HEK293T (cell line): Measurements from ENCODE around the gene SH3RF3.

Experiments used
- CTCF ChIA-PET: fragments of 350-600 bp; formaldehyde crosslinking; extraction: SDS; loops from one replicate; lab custom pipeline; 2021; ENCODE audit warnings: antibody characterized with exemption, inconsistent platforms; lab: Yijun Ruan, JAX
- POLR2A ChIA-PET: fragments of 350-600 bp; formaldehyde crosslinking; extraction: SDS; loops from one replicate; lab custom pipeline; 2020; ENCODE audit warnings: antibody characterized with exemption, inconsistent platforms; lab: Yijun Ruan, JAX
- DNase-seq: peaks from one replicate; pipeline ENCODE4 v3.0.0; 2012; ENCODE audit warnings: mixed read lengths; ENCODE audit errors: extremely low spot score
- ARNT ChIP-seq: fragments of 450-650 bp; IDR thresholded peaks from 2 replicates; pipeline ENCODE4 v1.6.1; 2017; ENCODE audit warnings: mild to moderate bottlenecking
- BHLHE40 ChIP-seq: fragments of 450-650 bp; IDR thresholded peaks from 2 replicates; pipeline ENCODE4 v1.6.1; 2016; ENCODE audit warnings: mild to moderate bottlenecking, moderate library complexity, borderline replicate concordance
- CTBP1 ChIP-seq: fragments of 450-650 bp; IDR thresholded peaks from 2 replicates; pipeline ENCODE4 v1.6.1; 2016; ENCODE audit warnings: borderline replicate concordance
- ELF4 ChIP-seq: fragments of 450-650 bp; IDR thresholded peaks from 2 replicates; pipeline ENCODE4 v1.6.1; 2017; ENCODE audit warnings: antibody characterized with exemption
- FOXA1 ChIP-seq: fragments of 450-650 bp; IDR thresholded peaks from 2 replicates; pipeline ENCODE4 v1.6.1; 2016; ENCODE audit warnings: mild to moderate bottlenecking
- FOXK2 ChIP-seq: fragments of 450-650 bp; IDR thresholded peaks from 2 replicates; pipeline ENCODE4 v1.6.1; 2016; ENCODE audit warnings: mild to moderate bottlenecking
- FOXM1 ChIP-seq: fragments of 450-650 bp; IDR thresholded peaks from 2 replicates; pipeline ENCODE4 v1.6.1; 2017; ENCODE audit warnings: mild to moderate bottlenecking, borderline replicate concordance
- HDGF ChIP-seq: fragments of 450-650 bp; IDR thresholded peaks from 2 replicates; pipeline ENCODE4 v1.6.1; 2017; ENCODE audit warnings: antibody characterized with exemption, borderline replicate concordance
- L3MBTL2 ChIP-seq: fragments of 450-650 bp; conservative IDR thresholded peaks from 2 replicates; pipeline ENCODE4 v1.6.1; 2016; ENCODE audit warnings: mild to moderate bottlenecking
- LEF1 ChIP-seq: fragments of 450-650 bp; IDR thresholded peaks from 2 replicates; pipeline ENCODE4 v1.6.1; 2017; ENCODE audit warnings: mild to moderate bottlenecking, borderline replicate concordance
- NFRKB ChIP-seq: fragments of 450-650 bp; IDR thresholded peaks from 2 replicates; pipeline ENCODE4 v1.6.1; 2016; ENCODE audit warnings: mild to moderate bottlenecking, moderate library complexity
- PKNOX1 ChIP-seq: fragments of 450-650 bp; IDR thresholded peaks from 2 replicates; pipeline ENCODE4 v1.6.1; 2016
- SP1 ChIP-seq: fragments of 450-650 bp; IDR thresholded peaks from 2 replicates; pipeline ENCODE4 v1.6.1; 2017
- SUZ12 ChIP-seq: fragments of 450-650 bp; IDR thresholded peaks from 2 replicates; pipeline ENCODE4 v1.6.1; 2016; ENCODE audit warnings: mild to moderate bottlenecking
- TARDBP ChIP-seq: fragments of 450-650 bp; IDR thresholded peaks from 2 replicates; pipeline ENCODE4 v1.6.1; 2016
- ZNF384 ChIP-seq: fragments of 450-650 bp; IDR thresholded peaks from 2 replicates; pipeline ENCODE4 v1.6.1; 2016

The SH3RF3 gene

GRCh38 chr2:109318150-109318948 is 189.3 kb downstream of the SH3RF3 start:
- TF ChIP-seq SUZ12 (no peak), LEF1 (no peak), L3MBTL2 (no peak), TARDBP (no peak), NFRKB (no peak), PKNOX1 (no peak), SP1 (no peak), HDGF (no peak), FOXK2 (no peak), ELF4 (no peak), ZNF384 (no peak), BHLHE40 (no peak), ARNT (no peak), FOXA1 (no peak), CTBP1 (no peak), FOXM1 (no peak)
- peak; percentile 52 for DNase-seq
- ChIA-PET POLR2A (interaction anchor here (0.8 kb wide), 1 partner anchor 92 kb away, joined by 5 read pairs; no protein-coding TSS in a partner anchor), CTCF (interaction anchor here (0.6 kb wide), 1 partner anchor 194 kb away, joined by 5 read pairs; no protein-coding TSS in a partner anchor)

GRCh38 chr2:109318949-109319342 is 189.9 kb downstream of the SH3RF3 start:
- DNase-seq, result no peak
- TF ChIP-seq ELF4 (no peak), BHLHE40 (no peak), ARNT (no peak), LEF1 (no peak), FOXA1 (no peak), HDGF (no peak), CTBP1 (no peak), TARDBP (no peak), SUZ12 (no peak), FOXM1 (no peak), NFRKB (no peak), ZNF384 (no peak), SP1 (no peak), PKNOX1 (no peak)
- POLR2A ChIA-PET, result interaction anchor here (0.8 kb wide), 1 partner anchor 92 kb away, joined by 5 read pairs; no protein-coding TSS in a partner anchor
- CTCF ChIA-PET, result interaction anchor here (0.6 kb wide), 1 partner anchor 195 kb away, joined by 5 read pairs; no protein-coding TSS in a partner anchor

GRCh38 chr2:109320195-109320922 is 191.4 kb downstream of the SH3RF3 start:
- DNase-seq, result no peak
- no peak for TF ChIP-seq L3MBTL2
- TF ChIP-seq NFRKB, result no peak
- no peak for TF ChIP-seq FOXK2
- no peak for TF ChIP-seq FOXM1
- TF ChIP-seq ARNT, result no peak
- no peak for TF ChIP-seq ELF4
- TF ChIP-seq BHLHE40, result no peak
- no peak for TF ChIP-seq FOXA1
- TF ChIP-seq HDGF, result no peak
- no peak for TF ChIP-seq ZNF384
- no peak for TF ChIP-seq TARDBP
- ChIA-PET CTCF (no interaction called here), POLR2A (no interaction called here)

GRCh38 chr2:109321570-109321969 is 192.6 kb downstream of the SH3RF3 start:
- no peak for DNase-seq
- no peak for TF ChIP-seq FOXM1
- no peak for TF ChIP-seq ARNT
- TF ChIP-seq PKNOX1, result no peak
- no peak for TF ChIP-seq L3MBTL2
- CTCF ChIA-PET, result no interaction called here
- POLR2A ChIA-PET, result no interaction called here

GRCh38 chr2:109322111-109322510 is 193.1 kb downstream of the SH3RF3 start:
- DNase-seq, result no peak
- ChIA-PET CTCF (no interaction called here), POLR2A (no interaction called here)
- TF ChIP-seq SUZ12, result no peak
- TF ChIP-seq NFRKB, result no peak
- TF ChIP-seq L3MBTL2, result no peak
- TF ChIP-seq HDGF, result no peak
- TF ChIP-seq CTBP1, result no peak
- TF ChIP-seq BHLHE40, result no peak
- no peak for TF ChIP-seq ELF4
- no peak for TF ChIP-seq PKNOX1
- TF ChIP-seq TARDBP, result no peak
- no peak for TF ChIP-seq FOXK2
- no peak for TF ChIP-seq SP1
- no peak for TF ChIP-seq FOXA1
- no peak for TF ChIP-seq LEF1
